ENCODE measurements around the gene WDR82.

DNA sequence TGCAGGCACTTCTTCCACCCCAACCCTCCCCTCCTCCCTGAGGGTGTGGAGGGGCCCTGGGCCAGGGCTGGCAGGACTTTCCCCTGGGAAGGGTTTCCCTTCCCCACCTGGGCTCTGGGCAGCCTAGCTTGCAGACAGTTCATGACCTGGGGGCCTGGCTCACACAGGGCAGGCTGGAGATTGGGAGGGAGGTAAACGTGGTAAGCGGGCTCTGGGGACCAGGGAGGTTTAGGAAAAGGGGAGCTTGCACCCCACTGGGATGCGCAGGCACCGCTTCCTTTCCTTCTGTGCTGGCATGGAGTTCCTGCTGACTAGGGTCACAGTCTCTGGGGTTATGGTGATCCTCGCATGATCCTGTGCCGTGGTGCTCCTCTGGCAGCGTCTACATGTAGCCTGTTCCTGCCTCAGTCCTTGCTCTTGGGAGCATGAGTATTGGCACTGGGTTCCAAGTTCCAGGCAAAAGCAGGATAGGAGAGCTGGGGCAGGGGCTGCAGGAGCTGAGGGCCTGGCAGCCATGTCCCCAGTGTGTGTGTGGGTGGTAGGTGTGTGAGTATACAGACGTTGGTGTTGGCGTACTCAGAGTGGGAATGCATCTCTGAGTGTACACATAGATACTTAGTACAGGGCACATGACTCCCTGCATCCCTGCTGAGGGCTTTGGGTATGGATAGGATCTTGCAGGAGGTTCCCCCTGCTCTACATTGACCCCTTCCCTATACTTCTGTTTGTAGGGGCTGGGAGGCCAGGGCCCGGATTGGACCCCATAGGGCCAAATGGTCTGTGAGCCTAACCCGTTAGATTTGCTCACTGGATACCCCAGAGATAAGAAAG lies 16.1 kb upstream of the WDR82 start:
- TF ChIP-seq, protein P1, sequence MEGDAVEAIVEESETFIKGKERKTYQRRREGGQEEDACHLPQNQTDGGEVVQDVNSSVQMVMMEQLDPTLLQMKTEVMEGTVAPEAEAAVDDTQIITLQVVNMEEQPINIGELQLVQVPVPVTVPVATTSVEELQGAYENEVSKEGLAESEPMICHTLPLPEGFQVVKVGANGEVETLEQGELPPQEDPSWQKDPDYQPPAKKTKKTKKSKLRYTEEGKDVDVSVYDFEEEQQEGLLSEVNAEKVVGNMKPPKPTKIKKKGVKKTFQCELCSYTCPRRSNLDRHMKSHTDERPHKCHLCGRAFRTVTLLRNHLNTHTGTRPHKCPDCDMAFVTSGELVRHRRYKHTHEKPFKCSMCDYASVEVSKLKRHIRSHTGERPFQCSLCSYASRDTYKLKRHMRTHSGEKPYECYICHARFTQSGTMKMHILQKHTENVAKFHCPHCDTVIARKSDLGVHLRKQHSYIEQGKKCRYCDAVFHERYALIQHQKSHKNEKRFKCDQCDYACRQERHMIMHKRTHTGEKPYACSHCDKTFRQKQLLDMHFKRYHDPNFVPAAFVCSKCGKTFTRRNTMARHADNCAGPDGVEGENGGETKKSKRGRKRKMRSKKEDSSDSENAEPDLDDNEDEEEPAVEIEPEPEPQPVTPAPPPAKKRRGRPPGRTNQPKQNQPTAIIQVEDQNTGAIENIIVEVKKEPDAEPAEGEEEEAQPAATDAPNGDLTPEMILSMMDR (IDR thresholded peaks at IDR 0.05; ENCODE audit: low read depth, low read length) = no peak
- no peak for TF ChIP-seq EZH2phosphoT487 (IDR thresholded peaks at IDR 0.05; ENCODE audit: low read depth)
